Lower leg skin (tissue), 3 donors: Measurements from ENCODE around the gene PARVG.

Experiments used
- POLR2A ChIP-seq, 2 donors: fragments of 450-650 bp; IDR thresholded peaks; one replicate each; pipeline ENCODE4 v1.6.1; 2016 to 2017; ENCODE audit warnings: antibody characterized with exemption in 2 of 2, mild to moderate bottlenecking in 1 of 2, moderate library complexity in 1 of 2
- TF ChIP-seq, protein P1 (sequence below), 3 donors: fragments of 450-650 bp; IDR thresholded peaks; one replicate each; pipeline ENCODE4 v1.5.1; 2016; ENCODE audit warnings: antibody characterized with exemption in 3 of 3, mild to moderate bottlenecking in 3 of 3, moderate library complexity in 2 of 3

GRCh38 chr22:44182588-44183286 is 2.0 kb downstream of the PARVG start:
- TF ChIP-seq, protein P1, sequence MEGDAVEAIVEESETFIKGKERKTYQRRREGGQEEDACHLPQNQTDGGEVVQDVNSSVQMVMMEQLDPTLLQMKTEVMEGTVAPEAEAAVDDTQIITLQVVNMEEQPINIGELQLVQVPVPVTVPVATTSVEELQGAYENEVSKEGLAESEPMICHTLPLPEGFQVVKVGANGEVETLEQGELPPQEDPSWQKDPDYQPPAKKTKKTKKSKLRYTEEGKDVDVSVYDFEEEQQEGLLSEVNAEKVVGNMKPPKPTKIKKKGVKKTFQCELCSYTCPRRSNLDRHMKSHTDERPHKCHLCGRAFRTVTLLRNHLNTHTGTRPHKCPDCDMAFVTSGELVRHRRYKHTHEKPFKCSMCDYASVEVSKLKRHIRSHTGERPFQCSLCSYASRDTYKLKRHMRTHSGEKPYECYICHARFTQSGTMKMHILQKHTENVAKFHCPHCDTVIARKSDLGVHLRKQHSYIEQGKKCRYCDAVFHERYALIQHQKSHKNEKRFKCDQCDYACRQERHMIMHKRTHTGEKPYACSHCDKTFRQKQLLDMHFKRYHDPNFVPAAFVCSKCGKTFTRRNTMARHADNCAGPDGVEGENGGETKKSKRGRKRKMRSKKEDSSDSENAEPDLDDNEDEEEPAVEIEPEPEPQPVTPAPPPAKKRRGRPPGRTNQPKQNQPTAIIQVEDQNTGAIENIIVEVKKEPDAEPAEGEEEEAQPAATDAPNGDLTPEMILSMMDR (IDR thresholded peaks at IDR 0.05): no peak
- TF ChIP-seq POLR2A (IDR thresholded peaks at IDR 0.05): no peak
